GM21526 (cell line): ENCODE measurements around the gene FNIP1.
"Not testable (repeated sequence)": the region's sequence is repeated elsewhere in the genome, so short reads cannot be mapped to it uniquely, and the experiment has no call there.

Experiments used
- ATAC-seq: cut with Tn5 transposase; IDR thresholded peaks from one replicate; pipeline ENCODE4 v1.9.1; 2021; ENCODE audit warnings: moderate library complexity; ENCODE audit not compliant: unreplicated experiment, low FRiP score

The FNIP1 gene

DNA sequence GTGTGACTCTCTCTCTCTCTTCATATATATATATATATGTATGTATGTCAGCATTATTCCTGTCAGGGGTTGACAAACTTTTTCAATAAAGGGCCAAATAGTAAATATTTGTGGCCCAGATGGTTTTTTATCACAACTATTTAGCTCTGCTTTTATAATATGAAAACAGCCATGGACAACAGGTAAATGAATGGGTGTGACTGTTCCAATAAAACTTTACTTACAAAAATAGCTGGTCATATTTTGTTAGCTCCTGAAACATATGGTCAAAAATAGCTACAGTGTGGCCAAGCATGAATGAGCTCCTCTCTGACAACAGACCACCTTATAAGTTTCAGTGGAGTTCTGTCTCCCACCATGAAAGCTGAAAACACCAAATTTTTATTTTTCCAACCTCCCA is 183.4 kb downstream of the FNIP1 start:
- ATAC-seq = no peak

GRCh38 chr5:131611064-131611381 is 185.8 kb downstream of the FNIP1 start:
- no peak for ATAC-seq

- no peak for ATAC-seq
Observed at GRCh38 chr5:131610198-131611063, 186.4 kb downstream of the FNIP1 start.

GRCh38 chr5:131609774-131610173 is 187.0 kb downstream of the FNIP1 start:
- no peak for ATAC-seq

DNA sequence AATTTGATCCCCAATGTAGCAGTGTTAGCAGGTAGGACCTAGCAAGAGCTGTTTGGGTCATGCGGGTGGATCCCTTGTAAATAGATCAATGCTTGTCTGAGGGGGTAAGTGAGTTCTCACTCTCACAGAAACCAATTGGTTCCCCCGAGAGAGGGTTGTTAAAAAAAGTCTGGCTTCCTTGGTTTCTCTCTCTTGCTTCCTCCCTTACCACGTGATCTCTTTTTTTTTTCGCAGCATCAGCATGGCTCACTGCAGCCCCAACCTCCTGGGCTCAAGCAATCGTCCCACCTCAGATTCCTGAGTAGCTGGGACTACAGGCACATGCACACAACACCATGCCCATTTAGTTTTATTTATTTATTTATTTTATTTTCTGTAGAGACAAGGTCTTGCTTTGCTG is 188.2 kb downstream of the FNIP1 start:
- no peak for ATAC-seq

- no peak for ATAC-seq
Observed at GRCh38 chr5:131607903-131608540, 188.8 kb downstream of the FNIP1 start.

DNA sequence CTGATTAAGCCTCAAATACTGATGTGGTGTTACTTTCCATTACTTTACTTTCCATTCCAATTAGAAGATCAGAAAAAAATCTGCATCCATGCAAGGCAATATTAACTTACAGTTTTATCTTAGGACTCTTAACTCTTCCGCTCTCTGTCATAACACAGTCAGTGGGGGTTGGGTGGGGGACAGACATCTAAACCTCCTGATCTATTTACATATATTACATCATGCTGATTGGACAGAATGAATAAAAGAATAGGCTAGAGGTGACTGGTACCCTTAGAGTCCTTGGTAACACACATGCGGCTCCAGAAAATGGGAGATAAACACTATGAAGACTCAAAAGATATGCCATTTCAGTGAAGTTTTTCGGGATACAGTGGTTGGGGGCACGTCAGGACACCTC is 189.4 kb downstream of the FNIP1 start:
- ATAC-seq = no peak

DNA sequence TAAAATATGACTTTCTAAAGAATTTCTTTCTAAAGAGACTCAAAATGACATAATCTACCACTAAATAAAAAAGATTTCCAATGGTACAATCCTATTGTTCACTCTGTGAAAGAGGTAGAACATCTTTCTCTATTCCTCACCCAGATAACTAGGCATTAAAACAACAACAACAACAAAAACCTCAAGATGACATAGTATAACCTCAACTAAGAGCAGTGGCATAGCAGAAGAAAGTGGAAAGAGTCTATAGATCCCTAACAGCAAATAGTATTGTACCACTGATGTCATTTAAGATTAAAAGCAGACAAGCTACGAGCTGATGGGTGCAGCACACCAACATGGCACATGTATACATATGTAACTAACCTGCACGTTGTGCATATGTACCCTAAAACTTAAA is 191.7 kb downstream of the FNIP1 start:
- no peak for ATAC-seq

DNA sequence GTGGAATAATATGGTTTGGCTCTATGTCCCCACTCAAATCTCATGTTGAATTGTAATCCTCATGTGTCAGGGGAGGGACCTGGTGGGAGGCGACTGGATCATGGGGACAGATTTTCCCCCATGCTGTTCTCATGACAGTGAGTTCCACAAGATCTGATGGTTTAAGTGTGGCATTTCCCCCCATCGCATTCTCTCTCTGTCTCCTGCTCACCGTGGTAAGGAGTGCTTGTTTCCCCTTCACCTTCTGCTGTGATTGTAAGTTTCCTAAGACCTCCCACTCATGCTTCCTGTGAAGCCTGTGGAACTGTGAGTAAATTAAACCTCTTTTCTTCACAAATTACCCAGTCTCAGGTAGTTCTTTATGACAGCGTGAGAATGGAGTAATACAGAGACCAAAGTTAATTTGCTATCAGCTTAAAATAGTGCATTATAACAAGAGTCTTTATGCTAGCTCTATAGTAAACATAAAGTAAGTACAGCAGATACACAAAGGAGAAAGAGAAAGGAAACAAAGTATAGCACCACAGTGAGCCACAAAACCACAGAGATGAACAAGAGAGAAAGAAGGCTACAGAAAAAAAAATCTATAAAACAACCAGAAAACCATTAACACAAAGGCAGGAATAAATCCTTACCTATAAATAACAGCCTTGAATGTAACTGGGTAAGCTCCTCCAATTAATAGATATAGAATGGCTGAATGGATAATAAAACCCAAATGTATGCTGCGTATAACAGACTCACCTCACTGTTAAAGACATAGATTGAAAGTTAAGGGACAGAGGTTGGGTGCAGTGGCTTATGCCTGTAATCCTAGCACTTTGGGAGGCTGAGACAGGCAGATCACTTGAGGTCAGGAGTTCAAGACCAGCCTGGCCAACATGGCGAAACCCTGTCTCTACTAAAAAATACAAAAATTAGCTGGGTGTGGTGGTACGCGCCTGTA is 201.5 kb downstream of the FNIP1 start:
- ATAC-seq = no peak

- no peak for ATAC-seq
Observed at GRCh38 chr5:131593921-131594320, 202.9 kb downstream of the FNIP1 start.

DNA sequence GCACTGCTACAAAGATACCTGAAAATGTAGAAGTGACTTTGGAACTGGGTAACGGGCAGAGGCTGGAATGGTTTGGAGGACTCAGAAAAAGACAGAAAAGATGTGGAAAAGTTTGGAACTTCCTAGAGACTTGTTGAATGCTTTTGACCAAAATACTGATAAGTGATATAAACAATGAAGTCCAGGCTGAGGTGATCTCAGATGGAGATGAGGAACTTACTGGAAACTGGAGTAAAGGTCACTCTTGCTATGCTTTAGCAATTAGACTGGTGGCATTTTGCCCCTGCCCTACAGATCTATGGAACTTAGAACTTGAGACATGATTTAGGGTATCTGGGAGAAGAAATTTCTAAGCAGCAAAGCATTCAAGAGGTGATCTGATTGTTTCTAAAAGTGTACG is 203.4 kb downstream of the FNIP1 start:
- not testable (repeated sequence) for ATAC-seq
